Right renal pelvis (tissue), 4 donors: ENCODE measurements around the gene ATP2C2. TPM values are rescaled to one million over a fixed set of nuclear protein-coding genes. Genes with fewer than 3 reads are reported as not detected.
"Not testable (repeated sequence)": the region's sequence is repeated elsewhere in the genome, so short reads cannot be mapped to it uniquely, and the experiment has no call there.

Source experiments
- DNase-seq, 4 donors: peaks; one replicate each; pipeline ENCODE4 v3.0.0-alpha.2; 2013; ENCODE audit warnings: low read depth in 4 of 4, low spot score in 3 of 4, missing footprints in 1 of 4
- polyA plus RNA-seq, 4 donors: library from polyadenylated mRNA; unstranded; fragments of 120-200 nt; gene quantifications; one replicate each; pipeline ENCODE4 v1.2.1, GENCODE V29; 2013; ENCODE audit not compliant: insufficient read length in 4 of 4

The ATP2C2 gene
- polyA plus RNA-seq, 4 donors: 0.45 to 1.5 (median 0.85) TPM

GRCh38 chr16:84416407-84417321, 48.3 kb downstream of the ATP2C2 start:
- no peak for DNase-seq

DNA sequence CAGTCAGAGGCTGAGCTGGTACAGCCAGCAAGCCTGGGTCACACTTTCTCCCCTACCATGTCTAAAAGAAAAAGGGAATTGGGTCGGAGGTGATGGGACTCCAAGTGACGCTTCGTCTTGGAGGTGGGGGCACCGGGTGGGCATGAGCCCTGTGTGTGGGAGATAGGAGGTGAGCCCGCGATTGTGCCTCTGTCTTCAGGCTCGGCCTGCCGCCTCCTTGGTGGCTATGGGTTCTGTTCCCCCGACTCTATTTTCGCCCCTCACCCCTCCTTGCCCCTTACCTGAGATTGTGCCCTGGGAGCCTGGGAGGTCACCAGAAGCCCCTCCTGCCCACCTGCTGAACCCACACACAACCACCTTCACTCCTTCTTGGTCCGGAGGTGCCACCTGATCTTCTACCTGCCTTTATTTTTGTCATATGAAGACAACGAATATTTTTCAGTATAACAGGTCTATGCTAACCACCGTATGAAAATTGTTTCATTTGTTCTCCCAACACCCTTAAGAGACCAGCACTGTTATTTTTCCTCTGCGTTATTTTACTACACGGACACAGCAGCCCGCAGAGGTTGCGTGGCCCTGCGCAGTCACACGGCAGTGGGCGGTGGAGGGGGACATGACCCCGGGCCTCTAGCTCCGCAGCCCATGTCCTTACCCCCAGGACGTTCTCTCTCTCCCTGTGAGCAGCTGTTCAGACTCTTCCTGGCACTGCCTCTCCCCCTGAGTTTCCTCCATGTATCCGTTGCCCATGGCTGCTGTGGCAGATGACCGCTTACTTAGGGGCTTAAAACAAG, 49.9 kb downstream of the ATP2C2 start:
- no peak for DNase-seq

DNA sequence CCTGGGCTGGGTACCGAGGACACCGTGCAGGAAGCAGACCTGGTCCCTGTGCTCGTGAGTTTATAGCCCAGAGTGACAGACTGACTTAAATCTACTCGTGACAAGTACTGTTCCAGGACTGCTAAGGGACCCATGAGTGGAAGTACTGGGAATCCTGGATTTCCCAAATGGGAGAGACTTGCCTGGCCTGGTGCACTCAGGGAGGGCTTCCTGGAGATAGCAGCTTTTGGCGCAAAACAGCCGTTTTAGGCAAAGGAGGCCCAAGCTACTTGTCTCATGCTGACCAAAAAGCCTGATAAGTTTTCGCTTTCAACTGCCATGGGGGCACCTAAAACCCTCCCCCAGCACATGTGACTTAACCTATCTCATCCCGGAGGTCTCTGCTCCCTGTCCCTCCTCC, 51.4 kb downstream of the ATP2C2 start:
- DNase-seq: no peak

DNA sequence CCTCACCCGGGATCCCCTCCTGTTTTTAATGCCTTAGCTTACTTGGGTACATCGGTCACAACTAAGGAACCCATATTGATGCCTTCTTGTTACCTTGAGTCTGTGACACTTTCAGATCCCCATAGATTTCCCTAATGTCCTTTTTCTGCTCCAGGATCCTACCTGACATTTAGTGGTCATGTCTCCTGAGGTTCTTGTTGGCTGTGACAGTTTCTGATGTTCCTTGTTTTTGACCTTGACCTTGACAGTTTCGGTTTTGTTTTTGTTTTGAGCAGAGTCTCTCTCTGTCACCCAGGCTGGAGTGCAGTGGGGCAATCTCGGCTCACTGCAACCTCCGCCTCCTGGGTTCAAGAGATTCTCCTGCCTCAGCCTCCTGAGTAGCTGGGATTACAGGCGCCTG, 52.2 kb downstream of the ATP2C2 start:
- DNase-seq: not testable (repeated sequence)

DNA sequence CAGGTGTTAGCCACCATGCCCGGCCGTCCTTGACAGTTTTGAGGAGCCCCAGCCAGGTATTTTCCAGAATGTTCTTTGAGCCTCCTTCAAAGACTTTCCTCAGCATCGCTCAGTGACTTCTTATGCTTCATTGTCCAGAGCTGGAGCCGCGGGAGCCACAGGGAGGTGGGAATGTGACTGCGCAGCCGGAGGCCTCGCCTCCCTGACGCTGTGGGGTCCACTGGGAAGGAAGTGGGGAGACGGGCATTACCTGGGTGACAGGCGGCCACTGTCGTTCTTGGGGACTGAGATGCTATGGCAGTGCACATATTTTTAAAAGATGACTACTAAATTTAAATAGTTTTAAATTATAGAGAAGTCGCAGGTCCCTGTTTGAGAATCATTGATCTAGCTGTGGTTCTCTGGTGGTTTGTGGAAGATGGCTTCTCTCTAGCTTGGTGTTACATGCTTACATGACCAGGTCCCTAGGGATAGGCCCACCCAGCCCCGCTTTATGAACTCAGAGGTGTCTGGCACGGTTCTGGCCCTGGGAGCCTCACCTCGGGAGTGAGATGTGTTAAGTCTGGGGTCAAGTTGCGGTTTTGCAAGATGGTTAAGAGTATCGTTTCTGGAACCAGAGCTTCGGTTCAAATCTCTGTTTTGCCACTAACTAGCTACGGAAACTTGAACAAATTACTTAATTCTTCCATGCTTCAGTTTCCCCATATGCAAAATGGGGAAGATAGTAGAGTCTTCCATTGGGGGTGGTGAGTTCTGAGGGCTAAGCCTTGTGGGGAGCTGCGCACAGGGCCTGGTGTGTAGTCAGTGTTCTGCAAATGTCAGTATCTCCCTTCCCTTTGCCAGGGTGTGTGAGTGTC, 53.0 kb downstream of the ATP2C2 start:
- DNase-seq: no peak

GRCh38 chr16:84421938-84422220, 53.5 kb downstream of the ATP2C2 start:
- no peak for DNase-seq

DNA sequence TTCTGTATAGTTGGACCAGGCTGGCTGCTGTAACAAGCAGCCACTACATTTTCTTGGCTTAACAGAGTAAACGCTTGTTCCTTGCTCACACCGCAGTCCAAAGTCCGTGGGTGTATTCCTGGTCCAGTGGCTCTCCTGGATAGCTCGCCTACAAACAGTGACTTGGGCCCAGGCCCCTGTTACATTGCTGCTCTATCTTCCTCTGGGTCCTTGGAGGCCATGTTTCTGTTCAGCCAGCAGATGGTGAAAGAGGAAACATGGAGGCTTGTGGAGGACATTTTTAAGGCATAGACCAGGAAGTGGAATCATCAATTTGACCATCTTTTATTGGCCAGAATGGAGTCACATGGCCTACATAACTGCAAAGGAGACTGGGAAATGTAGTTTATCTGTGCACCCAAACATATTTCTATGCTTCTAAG, 55.1 kb downstream of the ATP2C2 start:
- no peak for DNase-seq

- DNase-seq: no peak
Measured at GRCh38 chr16:84425696-84426095, 57.4 kb downstream of the ATP2C2 start.

DNA sequence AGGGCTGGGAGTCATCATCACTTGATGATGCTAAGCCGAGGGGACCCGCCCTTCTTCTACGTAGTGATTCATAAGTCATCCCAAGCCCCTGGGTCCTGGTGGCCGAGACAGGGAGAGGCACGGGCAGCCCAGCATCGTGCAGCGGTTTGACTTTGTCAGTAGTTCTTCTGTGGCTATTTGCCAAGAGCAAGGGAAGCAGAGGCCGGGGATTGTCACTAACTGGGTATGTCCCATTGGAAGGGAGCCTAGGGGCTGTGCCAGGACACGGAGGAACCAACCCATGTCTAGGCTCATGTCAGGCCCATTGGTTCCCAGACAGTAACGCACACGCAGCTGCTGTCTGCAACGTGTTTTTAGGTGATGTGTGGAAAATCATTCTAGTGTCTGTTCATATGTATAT, 58.5 kb downstream of the ATP2C2 start:
- no peak for DNase-seq

DNA sequence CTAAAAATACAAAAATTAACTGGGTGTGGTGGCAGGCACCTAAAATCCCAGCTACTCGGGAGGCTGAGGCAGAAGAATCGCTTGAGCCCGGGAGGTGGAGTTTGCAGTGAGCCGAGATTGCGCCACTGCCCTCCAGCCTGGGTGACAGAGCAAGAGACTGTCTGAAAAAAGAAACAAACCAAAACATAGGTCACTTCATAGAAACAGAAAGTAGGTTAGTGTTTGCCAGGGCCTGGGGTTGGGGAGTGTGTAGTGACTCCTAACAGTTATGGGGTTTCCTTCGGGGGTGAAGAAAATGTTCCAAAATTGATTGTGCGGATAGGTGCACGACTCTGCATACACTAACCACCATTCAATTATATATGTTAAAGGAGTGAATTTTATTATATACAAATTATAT, 59.2 kb downstream of the ATP2C2 start:
- no peak for DNase-seq

DNA sequence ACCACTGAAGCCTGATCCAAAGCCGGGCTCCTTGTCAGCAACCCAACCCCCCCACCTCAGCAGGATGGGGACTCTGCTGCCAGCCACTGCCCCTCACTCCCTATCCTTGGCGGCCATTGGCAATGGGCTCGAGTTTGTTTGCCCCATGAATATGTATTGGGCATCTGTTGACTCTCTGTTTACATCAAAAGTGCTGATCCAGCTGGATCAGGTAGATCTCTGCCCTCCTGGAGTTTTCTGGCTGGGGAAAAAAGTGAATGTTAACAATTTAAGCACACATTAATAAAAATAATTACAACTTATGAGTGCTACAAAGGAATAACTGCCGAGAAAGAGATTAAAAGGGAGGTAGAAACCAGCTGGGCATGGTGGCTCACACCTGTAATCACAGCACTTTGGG, 62.5 kb downstream of the ATP2C2 start:
- no peak for DNase-seq

GRCh38 chr16:84434800-84435199, 66.5 kb downstream of the ATP2C2 start:
- no peak for DNase-seq

DNA sequence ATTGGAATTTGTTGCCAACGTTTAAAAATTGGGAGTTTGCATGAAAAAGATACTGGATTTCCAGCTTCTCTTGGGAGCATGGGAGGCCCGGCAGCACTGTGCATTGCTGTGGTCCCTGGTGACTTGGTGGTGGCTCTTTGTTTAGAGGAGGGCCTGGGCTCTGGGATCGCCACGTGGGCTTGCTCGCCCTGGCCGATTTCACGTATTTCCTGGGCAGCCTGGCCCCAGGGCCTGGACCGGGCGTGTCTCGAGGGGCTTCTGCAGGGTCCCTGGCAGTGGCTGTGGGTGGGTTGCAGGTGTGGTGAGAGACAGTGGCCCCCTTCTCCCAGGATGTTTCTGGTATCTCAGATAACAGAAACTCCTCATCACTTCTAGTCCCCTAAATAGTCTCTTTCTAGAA, 67.9 kb downstream of the ATP2C2 start:
- no peak for DNase-seq

- no peak for DNase-seq
Measured at GRCh38 chr16:84438971-84439696, 70.8 kb downstream of the ATP2C2 start.

DNA sequence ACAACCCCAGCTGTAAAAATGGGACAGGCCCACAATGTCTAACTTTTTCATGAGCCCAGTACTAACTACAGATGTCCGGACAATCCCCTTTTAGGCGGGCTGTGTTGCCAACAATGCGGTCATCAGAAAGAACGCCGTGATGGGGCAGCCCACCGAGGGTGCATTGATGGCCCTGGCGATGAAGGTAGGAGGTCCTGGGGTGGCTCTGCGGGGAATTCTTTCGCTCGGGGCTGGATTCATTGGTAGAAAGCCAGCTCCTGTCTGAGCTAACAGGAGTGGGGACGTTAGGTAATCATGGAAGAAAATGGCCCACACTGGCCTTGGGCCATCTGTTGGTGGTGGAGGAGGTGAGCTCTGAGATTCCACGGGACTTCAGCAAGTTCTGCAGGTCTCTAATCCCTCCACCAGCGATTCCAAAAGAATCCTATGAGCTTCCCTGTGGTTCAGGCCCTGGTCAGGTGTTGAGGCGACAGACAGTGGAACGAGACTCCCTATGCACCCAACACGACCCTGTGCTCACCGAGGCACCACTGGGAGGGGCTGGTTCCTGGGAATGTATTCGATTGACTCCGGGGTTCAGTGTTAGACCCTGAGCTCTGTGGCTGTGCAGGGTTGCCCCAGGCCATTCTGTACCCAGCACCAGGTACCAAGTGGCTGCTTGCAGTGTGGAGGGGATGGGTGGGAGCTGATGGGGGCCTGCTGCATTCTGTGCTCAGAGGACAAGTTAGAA, 74.2 kb downstream of the ATP2C2 start:
- no peak for DNase-seq

GRCh38 chr16:84443166-84443802, 74.9 kb downstream of the ATP2C2 start:
- DNase-seq: peak in 1 of 4 donors; percentile 18

DNA sequence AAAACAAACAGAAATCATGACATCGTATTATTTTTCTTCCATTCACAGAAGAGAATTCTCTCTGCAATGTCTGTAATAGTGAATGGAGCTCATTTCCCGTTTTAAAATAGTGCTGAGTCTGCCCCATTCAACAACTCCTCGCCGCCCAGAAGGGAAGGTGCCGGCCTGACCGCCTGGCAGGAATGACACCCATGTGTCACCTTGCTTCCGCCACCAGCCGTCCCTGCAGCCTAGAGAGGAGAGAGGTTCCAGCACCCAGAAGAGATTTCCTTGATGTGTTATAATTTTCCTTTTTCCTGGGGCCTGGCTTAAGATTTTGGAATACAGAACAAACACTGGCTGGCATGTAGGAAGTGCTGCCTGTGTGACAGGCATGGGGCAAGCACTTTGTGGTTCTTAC, 76.1 kb downstream of the ATP2C2 start:
- no peak for DNase-seq

GRCh38 chr16:84446084-84446483, 77.7 kb downstream of the ATP2C2 start:
- no peak for DNase-seq
